GM21825 (cell line): ENCODE results near the gene TTC38.
A peak's percentile ranks its signal among the peaks of the same experiment; 100 is the strongest.

Experiments
- ATAC-seq: cut with Tn5 transposase; IDR thresholded peaks from one replicate; pipeline ENCODE4 v1.9.1; 2021; ENCODE audit warnings: mild to moderate bottlenecking, moderate library complexity; ENCODE audit not compliant: unreplicated experiment

TTC38 gene

DNA sequence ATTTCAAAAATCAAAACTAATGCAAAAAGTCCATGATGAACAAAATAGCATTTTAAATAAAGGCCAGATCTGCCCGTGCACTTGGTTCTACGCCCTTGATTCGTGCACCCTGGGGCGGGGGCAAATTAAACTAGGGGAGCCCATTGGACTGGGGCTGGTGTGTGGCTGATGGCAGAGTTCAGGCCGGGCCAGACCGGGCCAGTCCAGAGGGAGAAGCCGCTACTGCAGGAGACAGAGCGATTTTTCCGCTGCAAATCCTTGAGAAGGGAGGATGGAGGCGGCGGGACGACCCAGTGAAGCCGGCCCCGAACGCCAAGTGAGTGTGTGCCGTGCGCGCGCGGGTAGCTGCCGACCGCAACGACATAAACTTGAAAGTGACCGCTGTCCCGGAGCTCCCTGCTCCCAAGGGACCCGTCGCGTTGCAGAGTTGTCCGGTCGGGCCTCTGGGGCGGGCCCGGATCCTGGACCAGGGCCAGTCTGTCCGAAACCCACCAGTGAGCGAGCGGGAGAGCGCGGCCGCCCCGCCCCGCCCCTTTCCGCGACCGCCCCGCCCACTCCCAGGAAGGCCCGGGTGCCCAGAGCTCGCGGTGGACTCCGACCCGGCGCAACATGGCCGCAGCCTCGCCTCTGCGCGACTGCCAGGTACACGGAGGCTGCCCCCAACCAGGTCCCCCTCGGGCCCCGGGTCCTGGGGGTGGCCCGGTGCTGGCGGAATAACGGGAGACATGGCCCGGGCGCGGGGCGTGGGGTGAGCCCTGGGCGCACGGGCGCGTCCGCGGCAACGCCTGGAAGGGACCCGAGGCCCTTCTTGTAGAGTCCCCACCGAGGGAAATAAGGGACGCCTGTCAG lies at the start of gene TTC38:
TSS of gene TTC38 (plus strand) at position 578 of the 849 bp plus-strand sequence. CDS start at position 610, 32 bp downstream.
- ATAC-seq: peak; percentile 80

DNA sequence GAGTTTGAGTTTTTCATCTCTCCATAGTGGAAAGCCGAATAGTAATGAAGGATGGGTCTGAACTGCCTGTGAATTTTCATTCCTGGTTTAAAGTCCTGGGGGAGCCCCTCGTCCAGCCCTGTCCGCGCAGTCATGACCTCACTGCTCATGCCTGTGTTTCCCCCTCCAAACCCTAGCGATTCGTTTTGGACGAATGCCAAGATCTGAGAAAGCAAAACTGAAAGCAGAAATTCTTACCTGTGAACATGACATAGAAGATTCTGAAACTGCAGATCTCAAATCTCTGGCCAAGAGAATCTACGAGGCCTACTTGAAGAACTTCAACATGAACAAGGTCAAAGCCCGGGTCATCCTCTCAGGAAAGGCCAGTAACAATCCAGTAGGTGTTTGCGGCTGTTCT lies 48.2 kb upstream of the TTC38 start:
- no peak for ATAC-seq

DNA sequence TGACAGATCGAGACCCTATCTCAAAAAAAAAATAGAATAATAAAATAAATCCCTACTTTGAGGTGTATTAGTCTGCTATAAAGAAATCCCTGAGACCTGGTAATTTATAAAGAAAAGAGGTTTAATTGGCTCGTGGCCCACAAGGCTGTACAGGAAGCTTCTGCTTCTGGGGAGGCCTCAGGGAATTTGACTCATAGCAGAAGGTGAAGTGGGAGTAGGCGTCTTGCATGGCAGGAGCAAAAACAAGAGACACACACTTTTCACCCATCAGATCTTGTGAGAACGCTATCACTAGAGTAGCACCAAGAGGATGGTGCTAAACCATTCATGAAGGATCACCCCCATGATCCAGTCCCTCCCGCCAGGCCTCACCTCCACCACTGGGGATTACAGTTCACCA lies 46.9 kb upstream of the TTC38 start:
- ATAC-seq: no peak

DNA sequence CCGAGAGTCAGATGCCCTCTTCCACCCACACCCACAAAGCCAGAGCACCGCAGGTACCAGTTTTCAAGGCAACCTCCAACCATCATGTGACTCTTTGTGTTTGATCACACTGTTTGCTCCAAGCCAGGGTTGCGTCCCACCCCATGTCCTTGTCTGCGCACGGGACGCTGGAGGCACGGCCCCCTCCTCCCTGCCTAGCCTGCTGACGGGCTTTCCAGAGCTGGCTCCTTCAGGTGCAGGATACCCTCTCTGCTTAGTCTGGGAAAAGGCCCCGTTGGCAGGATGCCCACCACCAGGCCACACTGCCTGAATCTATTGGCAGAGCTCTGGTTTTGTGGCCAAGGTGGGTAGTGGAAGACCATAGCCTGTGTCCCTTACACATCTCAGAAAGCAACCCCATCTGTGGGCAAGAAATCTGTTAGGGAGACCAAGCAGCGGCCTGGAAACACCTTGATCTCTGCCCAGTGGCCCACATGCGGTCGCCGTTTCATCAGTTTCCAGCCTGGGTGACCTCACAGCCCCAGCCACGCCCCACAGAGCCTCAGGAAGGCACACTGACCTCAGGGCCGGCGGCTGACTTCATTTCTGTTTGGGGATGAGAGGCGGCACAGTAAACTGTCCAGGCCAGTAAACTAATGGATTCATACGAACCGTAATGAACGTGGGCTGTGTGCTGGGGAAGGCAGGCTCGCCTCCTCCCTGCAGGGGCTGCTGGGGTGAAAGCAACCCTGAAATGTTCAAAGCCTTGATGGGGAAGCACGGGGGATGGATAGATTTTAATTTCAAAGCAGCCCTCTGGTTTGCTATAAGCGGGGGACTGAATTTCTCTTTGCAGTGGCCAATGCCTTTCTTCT lies 43.5 kb upstream of the TTC38 start:
- no peak for ATAC-seq

DNA sequence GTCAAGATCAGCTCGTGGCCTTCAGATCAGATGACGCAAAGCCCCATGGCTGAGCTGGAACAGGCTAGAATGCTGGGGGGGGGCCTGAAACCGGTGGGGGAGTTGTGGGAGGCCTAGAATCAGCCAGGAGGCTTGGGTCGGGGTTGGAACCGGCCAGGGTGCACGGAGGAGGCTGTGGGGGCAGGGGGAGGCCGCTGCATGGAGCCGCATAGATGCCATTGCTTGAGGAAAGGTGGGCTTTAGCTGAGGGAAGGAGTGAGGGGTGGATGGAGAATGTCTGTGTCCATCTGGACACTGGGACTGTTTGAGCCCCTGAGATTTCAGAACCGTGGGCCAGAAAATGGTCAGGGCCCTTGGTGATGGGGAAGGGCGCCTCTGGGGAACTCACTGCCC lies 42.9 kb upstream of the TTC38 start:
- no peak for ATAC-seq

DNA sequence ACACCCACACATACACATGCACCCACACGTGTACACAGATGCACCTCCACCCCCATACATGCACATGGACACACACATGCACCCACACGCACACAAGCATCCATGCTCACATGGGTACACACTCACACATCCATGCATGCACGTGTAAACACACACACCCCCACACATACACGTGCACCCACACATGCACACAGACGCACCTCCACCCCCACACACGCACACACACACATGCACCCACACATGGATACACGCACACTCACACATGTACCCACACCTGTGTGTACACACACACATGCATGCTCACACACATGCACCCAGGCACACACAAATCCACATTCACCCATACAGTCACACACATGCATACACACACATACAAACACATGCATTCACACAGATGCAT lies 42.2 kb upstream of the TTC38 start:
- ATAC-seq: no peak

DNA sequence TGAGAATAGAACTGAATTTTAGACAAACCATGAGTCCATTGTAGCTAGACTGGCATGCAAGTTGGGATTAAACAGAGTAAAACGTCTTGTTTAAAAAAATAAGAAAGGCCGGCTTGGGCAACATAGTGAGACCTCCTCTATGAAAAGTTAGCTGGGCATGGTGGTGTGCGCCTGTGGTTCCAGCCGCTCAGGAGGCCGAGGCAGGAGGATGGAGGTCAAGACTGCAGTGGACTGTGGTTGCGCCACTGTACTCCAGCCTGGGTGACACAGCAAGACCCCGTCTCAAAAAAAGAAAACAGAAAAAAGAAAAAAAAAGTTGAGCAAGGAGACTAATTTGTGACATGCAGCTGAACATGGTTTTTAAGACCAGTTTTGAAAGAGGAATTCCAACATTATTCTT lies 41.2 kb upstream of the TTC38 start:
- no peak for ATAC-seq

DNA sequence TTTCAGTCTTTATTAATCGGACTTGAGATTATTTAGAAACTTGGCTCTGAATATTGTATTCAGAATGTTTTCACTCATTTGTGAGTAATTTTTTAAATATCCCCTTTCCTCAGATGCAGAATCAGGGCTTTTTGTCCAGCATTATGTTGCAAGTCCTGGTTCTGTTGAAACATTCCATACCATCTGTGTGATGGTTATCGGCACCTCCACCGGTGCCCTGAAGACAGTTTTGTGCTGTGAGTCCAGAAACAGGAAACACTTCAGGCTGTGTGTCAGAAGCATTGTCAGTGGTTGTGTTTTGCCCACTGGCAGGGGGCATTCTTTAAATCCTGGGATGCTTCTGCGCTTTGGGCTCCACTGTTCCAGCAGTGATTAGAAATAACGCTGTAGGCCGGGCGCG lies 38.1 kb upstream of the TTC38 start:
- no peak for ATAC-seq

DNA sequence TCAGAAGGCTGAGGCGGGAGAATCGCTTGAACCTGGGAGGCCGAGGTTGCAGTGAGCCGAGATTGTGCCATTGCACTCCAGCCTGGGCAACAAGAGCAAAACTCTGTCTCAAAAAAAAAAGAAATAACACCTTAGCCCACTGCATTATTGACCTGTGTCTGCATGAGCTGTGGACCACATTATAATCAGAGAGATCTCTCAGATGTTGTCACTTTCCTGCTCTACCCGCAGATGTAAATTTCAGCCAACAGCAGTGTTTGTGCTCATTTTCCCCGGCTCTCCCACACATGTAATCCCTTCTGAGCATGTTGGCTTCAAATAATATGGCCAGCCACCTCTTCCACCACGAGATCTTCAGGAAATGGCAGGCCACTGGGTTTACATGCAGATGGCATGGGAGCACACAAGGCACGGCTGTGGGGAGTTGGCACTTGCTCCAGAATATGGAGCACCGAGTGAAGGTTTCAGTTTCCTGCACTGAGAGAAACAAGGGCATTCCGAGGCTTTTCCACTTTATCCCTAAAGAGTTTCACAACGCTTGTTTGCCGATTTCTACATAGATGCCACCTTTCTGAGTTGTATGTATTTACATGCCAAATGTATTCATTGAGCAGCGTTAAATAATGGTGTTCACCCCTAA lies 37.4 kb upstream of the TTC38 start:
- ATAC-seq: no peak

DNA sequence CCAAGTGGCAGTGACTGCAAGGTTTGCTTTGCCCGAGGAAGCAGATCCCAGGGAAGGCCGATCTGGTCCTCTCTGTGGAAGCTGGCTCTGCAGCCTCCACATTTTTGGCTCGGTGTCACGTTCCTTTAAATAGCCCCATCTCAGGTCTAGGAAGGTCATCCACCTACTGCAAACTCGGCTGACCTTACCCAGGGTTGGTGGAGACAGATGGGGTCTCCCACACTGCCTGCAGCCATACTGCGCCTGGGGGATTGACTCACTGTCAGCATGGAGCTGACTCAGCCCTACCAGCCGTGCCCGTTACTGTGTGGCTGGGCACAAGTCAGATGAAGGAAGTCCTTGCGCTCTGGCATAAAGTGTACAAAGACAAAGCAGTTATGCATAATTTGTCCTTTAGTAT lies 34.6 kb upstream of the TTC38 start:
- ATAC-seq: no peak

DNA sequence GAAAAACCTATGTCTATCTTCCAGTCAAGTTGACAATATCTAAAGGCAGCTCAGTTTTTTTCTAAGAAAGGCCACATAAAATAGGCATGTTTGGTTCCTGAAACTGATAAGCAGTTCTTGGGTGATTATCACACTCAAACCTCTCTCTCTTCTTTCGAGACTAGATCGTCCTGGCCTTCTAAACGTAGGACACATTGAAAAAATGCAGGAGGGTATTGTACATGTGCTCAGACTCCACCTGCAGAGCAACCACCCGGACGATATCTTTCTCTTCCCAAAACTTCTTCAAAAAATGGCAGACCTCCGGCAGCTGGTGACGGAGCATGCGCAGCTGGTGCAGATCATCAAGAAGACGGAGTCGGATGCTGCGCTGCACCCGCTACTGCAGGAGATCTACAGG lies 32.8 kb upstream of the TTC38 start:
- no peak for ATAC-seq

DNA sequence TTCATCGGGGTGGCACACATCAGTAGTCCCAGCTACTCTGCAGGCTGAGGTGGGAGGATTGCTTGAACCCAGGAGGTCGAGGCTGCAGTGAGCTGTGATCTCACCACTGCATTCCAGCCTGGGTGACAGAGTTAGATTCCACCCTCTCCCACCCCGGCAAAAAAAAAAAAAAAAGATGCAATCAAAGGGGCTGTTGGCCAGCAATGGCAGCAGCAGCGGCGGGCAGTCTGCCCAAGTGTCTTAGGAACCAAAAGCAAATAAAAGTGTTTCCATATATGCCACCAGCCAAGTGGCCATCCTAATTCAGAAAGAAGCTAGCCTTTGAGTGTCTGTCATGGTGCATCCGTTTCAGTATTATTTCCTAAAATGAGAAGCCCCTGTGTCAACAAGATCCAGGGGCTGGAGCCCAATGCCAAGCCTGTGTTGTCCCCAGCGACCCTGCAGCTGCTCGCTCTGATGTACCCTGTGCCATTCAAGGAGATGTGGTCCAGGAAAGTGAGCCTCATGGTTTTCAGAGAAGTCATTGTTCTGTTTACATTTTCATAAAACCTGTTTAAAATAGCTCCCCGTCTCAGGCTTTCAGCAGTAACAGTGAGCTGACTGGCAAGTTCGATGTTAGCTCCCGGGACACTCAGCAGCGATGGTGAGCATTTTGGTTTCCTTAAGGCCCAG lies 30.2 kb upstream of the TTC38 start:
- ATAC-seq: no peak

DNA sequence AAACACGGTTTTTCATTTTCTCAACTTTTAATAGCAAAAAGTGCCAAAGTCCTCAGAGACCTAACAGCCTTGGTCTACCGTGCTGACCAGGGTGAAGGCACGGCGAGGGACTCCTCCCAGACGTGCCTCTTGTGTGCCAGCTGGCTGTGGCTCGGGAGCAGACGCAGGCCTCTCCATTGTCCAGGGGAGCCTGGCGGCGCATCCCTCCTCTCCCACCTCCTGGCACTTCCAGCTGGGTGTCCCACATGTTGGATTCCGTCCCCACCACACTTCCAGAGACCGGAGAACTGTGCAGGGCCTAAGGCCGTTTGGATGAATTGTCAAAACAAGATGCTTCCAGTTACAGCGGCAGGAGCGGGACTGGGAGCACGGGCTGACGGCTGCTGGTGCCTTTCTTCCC lies 29.3 kb upstream of the TTC38 start:
- ATAC-seq: no peak

DNA sequence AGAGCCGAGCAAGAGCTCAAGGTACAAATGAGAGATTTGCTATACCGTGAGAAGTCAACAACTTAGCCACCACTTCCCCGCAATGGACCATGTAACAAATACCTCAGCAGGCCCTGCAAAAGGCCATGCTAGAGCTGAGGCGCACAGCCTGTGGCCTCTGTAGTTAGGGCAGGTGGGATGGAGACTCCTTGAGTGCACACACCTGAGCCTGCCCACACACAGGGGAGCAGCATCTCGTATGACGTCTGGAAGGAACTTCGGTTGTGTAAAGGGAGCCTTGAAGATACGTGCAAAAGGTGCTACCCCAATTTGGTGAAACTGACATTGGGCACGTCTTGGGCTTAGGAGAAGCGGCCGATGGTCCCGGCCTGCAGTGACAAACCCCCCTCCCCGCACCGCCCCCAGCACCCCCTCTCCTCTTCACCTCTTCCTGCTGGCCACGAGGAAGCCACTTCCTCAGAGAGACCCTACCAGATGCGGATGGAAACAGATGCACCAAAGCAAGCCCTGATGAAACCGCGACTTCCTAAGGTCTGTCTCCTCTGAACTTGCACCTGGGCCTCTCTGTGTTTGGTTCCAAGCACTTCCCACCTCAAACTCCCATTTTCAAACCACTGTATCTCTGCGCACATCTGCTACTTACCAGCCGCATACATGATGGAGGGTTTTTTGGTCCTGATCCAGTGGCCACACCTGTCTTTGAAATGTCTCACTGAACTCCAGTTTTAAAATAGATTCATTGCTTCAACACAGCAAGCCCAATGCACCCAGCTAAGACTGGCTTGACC lies 28.4 kb upstream of the TTC38 start:
- ATAC-seq: no peak

DNA sequence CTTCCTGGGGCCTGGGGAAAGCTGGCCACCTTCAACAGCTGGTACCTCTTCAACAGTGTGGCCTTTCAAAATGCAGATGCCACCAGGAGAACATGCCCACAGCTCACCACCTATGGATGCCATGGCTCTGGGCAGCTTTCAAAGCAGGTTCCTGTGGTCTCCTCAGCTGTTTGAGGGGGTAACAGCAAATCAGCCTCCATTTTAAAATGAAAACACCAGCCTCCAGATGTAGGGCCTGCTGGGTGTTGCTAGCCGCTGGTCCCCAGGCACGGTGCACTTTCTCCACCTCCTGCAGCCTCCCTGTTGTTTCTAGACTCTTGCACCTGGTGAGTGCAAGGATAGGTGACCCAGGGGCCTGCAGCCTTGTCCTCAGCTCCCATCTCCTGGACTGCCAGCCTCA lies 27.7 kb upstream of the TTC38 start:
- no peak for ATAC-seq

DNA sequence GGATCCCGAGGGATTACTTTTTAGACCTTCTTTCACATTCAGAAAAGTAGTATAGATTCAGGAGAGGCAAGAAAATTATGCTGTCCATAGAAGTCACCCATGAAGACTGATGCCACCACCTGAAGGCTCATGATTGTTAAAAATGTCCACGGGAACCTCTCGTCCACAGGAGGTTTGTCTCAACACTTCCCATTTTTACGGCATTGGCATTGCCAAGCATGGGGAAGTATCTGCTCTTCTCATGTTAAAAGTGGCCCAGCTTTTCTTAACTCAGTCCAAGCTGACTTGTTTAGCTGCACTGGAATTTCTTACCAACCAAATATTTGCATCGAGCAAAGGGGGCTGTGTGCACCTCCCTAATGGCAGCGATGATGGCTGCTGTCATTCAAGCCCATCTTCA lies 27.3 kb upstream of the TTC38 start:
- no peak for ATAC-seq

DNA sequence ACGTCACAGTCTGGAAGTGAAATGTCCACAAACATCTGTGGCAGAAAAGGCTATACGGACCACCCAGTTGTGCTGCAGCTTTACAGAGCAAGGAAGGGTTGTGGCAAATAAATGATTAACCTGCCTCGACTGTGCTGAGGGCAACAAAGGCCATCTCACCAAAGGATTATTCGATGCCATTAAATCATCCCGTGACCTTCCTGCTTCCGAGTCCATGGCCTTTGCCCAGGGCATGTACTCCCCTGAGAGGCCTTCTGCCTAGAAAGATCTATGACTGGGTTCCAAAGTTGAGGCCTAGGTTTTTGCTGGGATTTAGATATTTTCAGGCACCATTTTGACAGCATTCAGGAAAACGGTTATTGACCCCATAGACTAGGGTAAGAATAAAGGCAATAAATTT lies 26.9 kb upstream of the TTC38 start:
- no peak for ATAC-seq

DNA sequence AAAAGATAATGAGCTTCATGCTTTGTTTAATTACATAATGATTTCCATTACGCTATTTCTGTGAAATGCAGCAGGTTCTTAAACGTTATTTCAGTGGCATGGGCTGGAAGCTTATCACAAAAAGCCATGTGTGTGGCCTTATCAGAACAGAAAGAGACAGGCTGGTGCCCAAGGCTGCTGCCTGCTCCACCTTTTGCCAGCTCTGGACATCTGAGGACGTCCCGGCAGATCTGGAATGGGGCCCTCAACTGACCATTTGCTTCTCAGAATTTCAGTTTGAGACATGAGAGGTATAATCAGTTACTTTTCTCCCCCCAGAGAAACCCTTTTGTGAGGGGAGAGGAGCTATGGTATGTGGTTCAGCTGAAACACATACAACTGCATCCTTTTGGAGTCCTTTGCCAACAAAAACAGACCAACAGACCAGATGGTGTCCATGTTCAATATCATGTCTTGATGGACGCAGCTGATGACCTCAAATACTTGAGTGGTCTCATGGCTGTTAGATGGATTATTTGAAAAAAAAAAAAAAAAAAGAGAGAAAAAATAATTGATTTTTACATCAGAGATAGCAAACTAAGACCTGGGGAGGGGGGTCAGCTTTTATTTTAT lies 26.3 kb upstream of the TTC38 start:
- no peak for ATAC-seq

DNA sequence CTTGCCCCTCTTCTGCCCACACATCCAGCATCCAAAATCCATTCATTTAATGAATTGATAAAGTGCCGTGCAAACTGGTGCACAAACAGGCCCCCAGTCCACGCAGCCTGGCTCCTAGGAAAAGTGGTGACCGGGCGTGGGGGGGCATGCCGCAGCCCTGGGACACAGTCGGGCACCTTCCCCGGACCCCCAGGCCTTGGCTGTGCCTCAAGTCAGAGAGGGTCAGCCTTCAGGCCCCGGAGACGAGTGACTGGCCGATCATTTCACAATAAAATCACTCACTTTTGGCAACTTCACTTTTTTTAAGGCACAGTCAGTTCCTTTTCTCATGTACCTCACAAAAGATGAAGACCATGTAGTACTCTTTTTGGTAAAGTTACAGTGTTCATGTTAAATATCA lies 25.7 kb upstream of the TTC38 start:
- no peak for ATAC-seq

DNA sequence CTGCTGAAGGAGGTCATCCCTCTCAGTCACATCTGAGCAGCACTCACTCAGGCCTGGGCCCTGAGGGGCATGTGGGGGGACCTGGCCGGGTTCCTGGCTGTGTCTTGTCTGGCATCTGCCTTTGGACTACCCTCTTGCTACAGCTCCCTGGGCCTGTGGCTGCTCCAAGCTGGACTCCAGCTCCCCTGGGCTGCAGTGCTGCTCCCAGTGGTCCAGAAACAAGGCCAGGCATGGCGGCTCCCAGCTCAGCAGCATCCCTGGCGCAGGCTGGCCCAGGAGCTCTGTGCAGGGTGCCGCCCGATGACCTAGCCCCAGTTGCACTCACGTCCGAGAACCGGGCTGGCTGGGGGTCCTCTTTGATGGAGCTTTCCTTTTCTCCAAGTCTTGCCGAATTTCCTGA lies 23.0 kb upstream of the TTC38 start:
- no peak for ATAC-seq
